GM18499 (cell line): ENCODE measurements around the gene VPS26A.

ENCODE experiments used
- ATAC-seq: cut with Tn5 transposase; IDR thresholded peaks from one replicate; pipeline ENCODE4 v1.9.1; 2021; ENCODE audit warnings: moderate number of reproducible peaks; ENCODE audit not compliant: insufficient read depth, unreplicated experiment

Gene VPS26A

GRCh38 chr10:69216577-69217118, 92.7 kb downstream of the VPS26A start:
- ATAC-seq: no peak

- ATAC-seq: no peak
Measured at GRCh38 chr10:69217119-69217754, 93.3 kb downstream of the VPS26A start.

- ATAC-seq: no peak
Measured at GRCh38 chr10:69218831-69219230, 94.9 kb downstream of the VPS26A start.

GRCh38 chr10:69220041-69220451, 96.1 kb downstream of the VPS26A start, which contains the start of gene HKDC1:
Gene HKDC1, plus strand, starts transcription at chr10:69220332. Its CDS starts 104 bp downstream, at chr10:69220436.
- no peak for ATAC-seq

GRCh38 chr10:69220507-69220906, 96.5 kb downstream of the VPS26A start:
- ATAC-seq: no peak
